Mesangial cell (primary cell): ENCODE measurements around the gene FAM72D. TPM values are rescaled to one million over a fixed set of nuclear protein-coding genes. Genes with fewer than 3 reads are reported as not detected.

Experiments
- total RNA-seq: library from RNA; depleted of rRNA; stranded (reverse); fragments of >200 nt; gene quantifications from 2 replicates; pipeline ENCODE4 v1.2.3, GENCODE V29; 2015

Gene FAM72D
- total RNA-seq: 0.13 and 2.4 TPM in 2 replicates

GRCh38 chr1:145095284-145096057 is at the start of gene FAM72D, which contains the start of gene SRGAP2B:
Gene FAM72D, plus strand, starts transcription at chr1:145095974. Its CDS starts 874 bp downstream, at chr1:145096848.
Gene SRGAP2B, minus strand, starts transcription at chr1:145095328. Its CDS starts 2,427 bp downstream, at chr1:145092901.

Other genes with a start within 250 kb of the FAM72D start
- 9.5 and 21.5 TPM in 2 replicates for gene SRGAP2B, start 646 bp upstream of the FAM72D start, total RNA-seq
- gene PPIAL4D, start 146.2 kb downstream of the FAM72D start, total RNA-seq: not detected in 2 replicates